KMS-11 (cell line): ENCODE results near the gene SULT1B1.

ENCODE experiments used
- H2AFZ ChIP-seq: fragments of 200-600 bp; sonication (generic); 2 replicates; pipeline ENCODE4 v1.6.1; 2016; ENCODE audit warnings: antibody characterized with exemption, mixed run types, low read depth
- H3K27ac ChIP-seq: fragments of 200-600 bp; sonication (generic); 2 replicates; pipeline ENCODE4 v1.6.1; 2016; ENCODE audit warnings: mild to moderate bottlenecking, mixed run types
- H3K27me3 ChIP-seq: fragments of 200-600 bp; sonication (generic); 2 replicates; pipeline ENCODE4 v1.6.1; 2017; ENCODE audit warnings: mild to moderate bottlenecking, low read depth, mixed run types, moderate library complexity; ENCODE audit not compliant: insufficient read depth
- H3K36me3 ChIP-seq: fragments of 200-600 bp; sonication (generic); 2 replicates; pipeline ENCODE4 v1.6.1; 2017; ENCODE audit warnings: mild to moderate bottlenecking, mixed run types; ENCODE audit not compliant: insufficient read depth
- H3K4me1 ChIP-seq: fragments of 200-600 bp; sonication (generic); 2 replicates; pipeline ENCODE4 v1.6.1; 2016; ENCODE audit warnings: mild to moderate bottlenecking, low read depth, mixed run types; ENCODE audit not compliant: poor library complexity, severe bottlenecking
- H3K4me2 ChIP-seq: fragments of 200-600 bp; sonication (generic); 2 replicates; pipeline ENCODE4 v1.7.0; 2016; ENCODE audit warnings: mild to moderate bottlenecking, mixed run types
- H3K4me3 ChIP-seq: fragments of 200-600 bp; sonication (generic); IDR thresholded peaks from 2 replicates; pipeline ENCODE4 v1.6.1; 2017; ENCODE audit warnings: low read depth, low read length, mixed read lengths; ENCODE audit not compliant: insufficient read depth
- H3K79me2 ChIP-seq: fragments of 200-600 bp; sonication (generic); 2 replicates; pipeline ENCODE4 v1.6.1; 2016; ENCODE audit warnings: low read depth, mixed run types; ENCODE audit not compliant: insufficient read depth
- H3K9ac ChIP-seq: fragments of 200-600 bp; sonication (generic); 2 replicates; pipeline ENCODE4 v1.6.1; 2016; ENCODE audit warnings: mild to moderate bottlenecking, mixed run types
- H4K20me1 ChIP-seq: fragments of 200-600 bp; sonication (generic); 2 replicates; pipeline ENCODE4 v1.6.1; 2016; ENCODE audit warnings: mild to moderate bottlenecking, mixed run types; ENCODE audit not compliant: insufficient read depth
- TF ChIP-seq, protein P1 (sequence below): fragments of 200-600 bp; sonication (generic); conservative IDR thresholded peaks from 2 replicates; pipeline ENCODE4 v1.6.1; 2017; ENCODE audit warnings: low read depth, mild to moderate bottlenecking, antibody characterized with exemption, low read length, moderate library complexity, mixed read lengths

SULT1B1 gene

DNA sequence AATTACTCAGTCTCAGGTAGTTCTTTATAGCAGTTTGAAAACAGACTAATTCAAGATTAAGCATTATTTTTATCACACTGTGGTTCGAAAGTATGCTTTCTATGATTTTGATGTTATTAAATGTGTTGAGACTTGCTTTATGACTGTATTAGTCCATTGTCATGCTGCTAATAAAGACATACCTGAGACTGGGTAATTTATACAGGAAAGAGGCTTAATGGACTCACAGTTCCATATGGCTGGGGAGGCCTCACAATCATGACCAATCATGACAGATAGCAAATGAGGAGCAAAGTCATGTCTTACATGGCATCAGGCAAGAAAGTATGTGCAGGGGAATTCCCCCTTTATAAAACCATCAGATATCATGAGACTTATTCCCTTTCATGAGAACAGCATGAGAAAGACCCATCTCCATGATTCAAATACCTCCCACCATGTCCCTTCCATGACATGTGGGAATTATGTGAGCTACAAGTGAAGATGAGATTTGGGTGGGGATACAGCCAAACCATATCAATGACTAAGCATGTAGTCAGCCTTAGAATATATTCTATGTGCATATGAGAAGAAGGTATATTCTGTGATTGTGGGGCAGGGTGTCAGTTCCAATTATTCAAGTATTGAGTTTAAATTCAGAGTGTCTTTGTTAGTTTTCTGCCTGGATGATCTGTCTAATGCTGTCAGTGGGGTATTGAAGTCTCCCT is 62.7 kb downstream of the SULT1B1 start:
- Histone ChIP-seq H3K27ac (no peak overlapping the region), H3K4me1 (no peaks in the 10 kb centered on the region), H3K9ac (no peak overlapping the region), H3K79me2 (no peaks in the 10 kb centered on the region), H3K4me2 (no peak overlapping the region), H4K20me1 (no peaks in the 10 kb centered on the region), H3K4me3 (no peak overlapping the region), H3K36me3 (no peaks in the 10 kb centered on the region), H2AFZ (no peak overlapping the region), H3K27me3 (no peaks in the 10 kb centered on the region)
- TF ChIP-seq, protein P1, sequence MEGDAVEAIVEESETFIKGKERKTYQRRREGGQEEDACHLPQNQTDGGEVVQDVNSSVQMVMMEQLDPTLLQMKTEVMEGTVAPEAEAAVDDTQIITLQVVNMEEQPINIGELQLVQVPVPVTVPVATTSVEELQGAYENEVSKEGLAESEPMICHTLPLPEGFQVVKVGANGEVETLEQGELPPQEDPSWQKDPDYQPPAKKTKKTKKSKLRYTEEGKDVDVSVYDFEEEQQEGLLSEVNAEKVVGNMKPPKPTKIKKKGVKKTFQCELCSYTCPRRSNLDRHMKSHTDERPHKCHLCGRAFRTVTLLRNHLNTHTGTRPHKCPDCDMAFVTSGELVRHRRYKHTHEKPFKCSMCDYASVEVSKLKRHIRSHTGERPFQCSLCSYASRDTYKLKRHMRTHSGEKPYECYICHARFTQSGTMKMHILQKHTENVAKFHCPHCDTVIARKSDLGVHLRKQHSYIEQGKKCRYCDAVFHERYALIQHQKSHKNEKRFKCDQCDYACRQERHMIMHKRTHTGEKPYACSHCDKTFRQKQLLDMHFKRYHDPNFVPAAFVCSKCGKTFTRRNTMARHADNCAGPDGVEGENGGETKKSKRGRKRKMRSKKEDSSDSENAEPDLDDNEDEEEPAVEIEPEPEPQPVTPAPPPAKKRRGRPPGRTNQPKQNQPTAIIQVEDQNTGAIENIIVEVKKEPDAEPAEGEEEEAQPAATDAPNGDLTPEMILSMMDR = no peak

DNA sequence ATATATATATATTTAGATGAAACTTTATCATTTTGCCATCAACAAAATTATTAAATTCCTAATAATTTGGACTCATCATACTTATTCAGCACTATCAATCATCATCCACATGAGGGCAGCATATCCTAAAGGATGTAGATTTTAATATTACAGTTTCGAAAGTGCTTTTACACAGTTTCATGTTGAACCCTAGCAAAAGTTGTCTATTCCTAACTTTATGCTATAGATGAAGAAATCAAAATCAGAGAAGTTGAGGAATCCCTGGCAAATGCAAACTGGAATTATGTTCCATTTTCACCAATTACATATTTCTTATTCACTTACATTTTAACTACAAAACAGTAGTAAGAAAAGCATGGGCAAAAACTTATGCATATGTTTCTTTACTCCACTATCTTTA is 70.8 kb downstream of the SULT1B1 start:
- Histone ChIP-seq H3K79me2 (no peaks in the 10 kb centered on the region), H3K36me3 (no peaks in the 10 kb centered on the region), H3K4me2 (peak overlapping the region; percentile 18; the same call in 1 of the 2 replicates), H3K4me3 (no peak overlapping the region), H4K20me1 (no peaks in the 10 kb centered on the region), H3K27me3 (no peaks in the 10 kb centered on the region), H3K9ac (no peak overlapping the region), H2AFZ (no peak overlapping the region), H3K4me1 (peaks cover 4% of the 10 kb centered on the region), H3K27ac (no peak overlapping the region)
- TF ChIP-seq, protein P1 = peak; percentile 83

DNA sequence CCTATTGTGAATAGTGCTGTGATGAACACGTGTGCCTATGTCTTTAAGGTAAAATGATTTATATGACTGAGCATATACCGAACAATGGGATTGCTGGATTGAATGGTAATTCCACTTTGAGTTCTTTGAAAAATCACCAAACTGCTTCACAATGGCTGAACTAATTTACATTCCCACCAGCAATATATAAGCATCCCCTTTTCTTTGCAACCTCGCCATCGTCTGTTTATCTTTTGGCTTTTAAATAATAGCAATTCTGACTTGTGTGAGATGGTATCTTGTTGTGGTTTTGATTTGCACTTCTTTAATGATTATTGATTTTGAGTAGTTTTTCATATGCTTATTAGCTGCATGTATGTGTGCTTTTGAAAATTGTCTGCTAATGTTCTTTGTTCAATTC is 75.6 kb downstream of the SULT1B1 start:
- no peak overlapping the region for H3K4me2 ChIP-seq
- H4K20me1 ChIP-seq = no peaks in the 10 kb centered on the region
- H3K27ac ChIP-seq = no peak overlapping the region
- no peaks in the 10 kb centered on the region for H3K79me2 ChIP-seq
- no peak overlapping the region for H3K9ac ChIP-seq
- H3K4me3 ChIP-seq = no peak overlapping the region
- TF ChIP-seq, protein P1 = no peak
- peaks cover 2% of the 10 kb centered on the region for H3K4me1 ChIP-seq
- no peaks in the 10 kb centered on the region for H3K36me3 ChIP-seq
- H3K27me3 ChIP-seq = no peaks in the 10 kb centered on the region
- no peak overlapping the region for H2AFZ ChIP-seq
